Measurements from ENCODE around the gene RBM18. TPM values are rescaled to one million over a fixed set of nuclear protein-coding genes. Genes with fewer than 3 reads are reported as not detected.

The RBM18 gene
- total RNA-seq, 6 experiments from 2014 or later = 25.6 to 30.5 (median 27.6) TPM

DNA sequence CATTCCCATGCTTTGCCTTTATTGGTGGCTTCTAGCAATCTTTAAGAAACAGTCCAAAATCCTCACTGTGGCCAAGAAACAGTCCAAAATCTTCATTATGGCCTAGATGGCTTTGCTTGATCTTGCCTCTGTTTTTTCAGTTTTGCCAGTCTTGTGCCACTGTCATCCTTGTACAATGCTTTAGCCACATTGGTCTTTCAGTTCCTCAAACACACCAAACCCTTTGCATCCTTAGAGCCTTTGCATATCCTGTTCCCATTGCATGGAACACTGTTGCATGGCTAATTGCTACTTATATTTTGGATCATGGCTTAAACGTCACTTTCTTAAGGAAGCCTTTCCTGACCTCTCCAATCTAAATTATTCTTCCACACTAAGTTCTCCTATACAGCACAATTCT lies 22.1 kb upstream of the RBM18 start:
- TF ChIP-seq, protein P1, sequence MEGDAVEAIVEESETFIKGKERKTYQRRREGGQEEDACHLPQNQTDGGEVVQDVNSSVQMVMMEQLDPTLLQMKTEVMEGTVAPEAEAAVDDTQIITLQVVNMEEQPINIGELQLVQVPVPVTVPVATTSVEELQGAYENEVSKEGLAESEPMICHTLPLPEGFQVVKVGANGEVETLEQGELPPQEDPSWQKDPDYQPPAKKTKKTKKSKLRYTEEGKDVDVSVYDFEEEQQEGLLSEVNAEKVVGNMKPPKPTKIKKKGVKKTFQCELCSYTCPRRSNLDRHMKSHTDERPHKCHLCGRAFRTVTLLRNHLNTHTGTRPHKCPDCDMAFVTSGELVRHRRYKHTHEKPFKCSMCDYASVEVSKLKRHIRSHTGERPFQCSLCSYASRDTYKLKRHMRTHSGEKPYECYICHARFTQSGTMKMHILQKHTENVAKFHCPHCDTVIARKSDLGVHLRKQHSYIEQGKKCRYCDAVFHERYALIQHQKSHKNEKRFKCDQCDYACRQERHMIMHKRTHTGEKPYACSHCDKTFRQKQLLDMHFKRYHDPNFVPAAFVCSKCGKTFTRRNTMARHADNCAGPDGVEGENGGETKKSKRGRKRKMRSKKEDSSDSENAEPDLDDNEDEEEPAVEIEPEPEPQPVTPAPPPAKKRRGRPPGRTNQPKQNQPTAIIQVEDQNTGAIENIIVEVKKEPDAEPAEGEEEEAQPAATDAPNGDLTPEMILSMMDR (IDR thresholded peaks at IDR 0.05) = no peak
- Mint-ChIP-seq H3K4me3 (no peak overlapping the region), H3K4me1 (ENCODE audit: low read depth) (no peaks in the 10 kb centered on the region; the same call in 1 of the 2 replicates), H3K27me3 (ENCODE audit: insufficient read depth) (no peaks in the 10 kb centered on the region; the same call in 1 of the 2 replicates), H3K27ac (no peak overlapping the region), H3K9me3 (no peaks in the 10 kb centered on the region), H3K36me3 (ENCODE audit: low read depth) (peaks cover 11% of the 10 kb centered on the region)
- DNase-seq = no peak

DNA sequence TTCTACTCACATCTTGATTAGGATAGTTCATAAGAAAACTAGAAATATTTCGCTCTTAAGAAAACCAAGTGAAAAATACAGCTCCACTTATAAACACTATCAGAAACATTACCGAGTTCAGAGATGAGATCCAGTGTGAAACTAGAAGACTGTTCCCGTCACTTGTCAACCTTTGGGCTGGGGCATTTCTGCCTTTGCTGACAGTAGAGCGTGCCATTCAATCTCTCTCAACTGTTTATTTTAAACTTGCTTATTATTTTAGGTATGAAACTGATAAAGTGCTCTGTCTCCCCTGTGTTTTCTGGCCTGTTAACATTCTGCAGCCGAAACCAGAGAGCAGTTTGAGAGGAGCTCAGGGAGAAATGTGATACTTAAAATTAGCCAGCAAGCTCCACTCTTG lies 16.7 kb upstream of the RBM18 start:
- no peak for DNase-seq
- Mint-ChIP-seq H3K27me3 (ENCODE audit: insufficient read depth) (no peaks in the 10 kb centered on the region), H3K27ac (no peak overlapping the region; the same call in 1 of the 2 replicates), H3K9me3 (peaks cover 20% of the 10 kb centered on the region), H3K4me1 (ENCODE audit: low read depth) (peaks cover 12% of the 10 kb centered on the region), H3K4me3 (no peak overlapping the region), H3K36me3 (ENCODE audit: low read depth) (peaks cover 27% of the 10 kb centered on the region)
- TF ChIP-seq, protein P1 (IDR thresholded peaks at IDR 0.05) = no peak

DNA sequence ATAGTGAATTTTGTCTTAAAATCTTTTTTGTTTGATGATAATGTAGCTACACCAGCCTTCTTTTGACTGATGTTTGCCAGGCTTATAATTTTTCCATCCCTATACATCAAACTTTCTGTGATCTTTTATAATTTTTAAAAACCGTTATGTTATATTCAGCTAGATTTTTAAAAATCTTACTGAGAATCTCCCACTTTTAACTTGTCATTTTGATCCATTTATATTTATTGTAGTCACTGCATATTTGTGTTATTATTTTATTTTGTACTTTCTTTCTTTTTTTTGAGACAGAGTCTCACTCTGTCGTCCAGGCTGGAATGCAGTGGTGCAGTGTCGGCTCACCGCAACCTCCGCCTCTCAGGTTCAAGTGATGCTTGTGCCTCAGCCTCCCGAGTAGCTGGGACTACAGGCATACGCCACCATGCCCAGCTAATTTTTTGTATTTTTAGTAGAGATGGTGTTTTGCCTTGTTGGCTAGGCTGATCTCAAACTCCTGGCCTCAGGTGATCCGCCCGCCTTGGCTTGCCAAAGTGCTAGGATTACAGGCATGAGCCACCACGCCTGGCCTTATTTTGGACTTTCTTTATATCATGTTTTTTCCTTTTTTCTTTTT lies 12.8 kb upstream of the RBM18 start:
- Mint-ChIP-seq H3K4me3 (no peak overlapping the region), H3K27me3 (ENCODE audit: insufficient read depth) (no peaks in the 10 kb centered on the region), H3K9me3 (peaks cover 22% of the 10 kb centered on the region), H3K4me1 (ENCODE audit: low read depth) (peaks cover 12% of the 10 kb centered on the region), H3K27ac (no peak overlapping the region), H3K36me3 (ENCODE audit: low read depth) (peaks cover 65% of the 10 kb centered on the region)
- DNase-seq = no peak
- TF ChIP-seq, protein P1 (IDR thresholded peaks at IDR 0.05) = no peak

DNA sequence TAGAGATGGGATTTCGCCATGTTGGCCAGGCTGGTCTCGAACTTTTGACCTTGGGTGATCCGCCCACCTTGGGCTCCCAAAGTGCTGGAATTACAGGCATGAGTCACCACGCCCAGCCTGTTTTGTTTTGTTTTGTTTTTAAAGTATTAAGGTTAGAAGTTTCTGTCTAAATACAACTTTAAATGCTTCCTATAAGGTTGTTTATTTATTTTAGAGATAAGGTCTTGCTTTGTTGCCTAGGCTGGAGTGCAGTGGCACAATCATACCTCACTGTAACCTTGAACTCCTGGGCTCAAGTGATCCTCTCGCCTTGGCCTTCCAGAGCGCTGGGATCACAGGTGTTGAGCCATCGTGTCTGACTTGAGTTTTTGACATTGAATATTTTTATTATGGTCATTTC lies 11.5 kb upstream of the RBM18 start:
- H3K4me3 Mint-ChIP-seq = no peak overlapping the region

DNA sequence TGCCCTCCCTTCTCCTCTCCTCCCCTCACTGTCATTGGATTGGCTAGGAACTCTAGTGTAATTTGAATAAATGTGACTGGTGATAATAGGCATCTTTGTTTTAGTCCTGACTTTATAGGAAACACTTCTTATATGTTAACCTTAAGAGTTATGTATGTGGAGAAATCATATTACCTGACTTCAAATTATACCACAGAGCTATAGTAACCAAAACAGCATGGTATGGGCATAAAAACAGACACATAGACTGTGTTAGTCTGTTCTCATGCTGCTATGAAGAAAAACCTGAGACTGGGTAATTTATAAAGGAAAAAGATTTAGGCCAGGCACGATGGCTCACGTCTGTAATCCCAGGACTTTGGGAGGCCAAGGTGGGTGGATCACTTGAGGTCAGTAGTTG lies 9.4 kb upstream of the RBM18 start:
- H3K4me3 Mint-ChIP-seq = no peak overlapping the region
- DNase-seq = no peak
- peaks cover 22% of the 10 kb centered on the region for H3K9me3 Mint-ChIP-seq
- peaks cover 62% of the 10 kb centered on the region for H3K36me3 Mint-ChIP-seq (ENCODE audit: low read depth)
- TF ChIP-seq, protein P1 (IDR thresholded peaks at IDR 0.05) = no peak
- no peaks in the 10 kb centered on the region for H3K27me3 Mint-ChIP-seq (ENCODE audit: insufficient read depth)
- H3K27ac Mint-ChIP-seq = no peak overlapping the region
- H3K4me1 Mint-ChIP-seq (ENCODE audit: low read depth) = peaks cover 6% of the 10 kb centered on the region; the same call in 1 of the 2 replicates

More for the DNA sequence above, 11.5 kb upstream of the RBM18 start:
- H3K27me3 Mint-ChIP-seq (ENCODE audit: insufficient read depth) = no peaks in the 10 kb centered on the region
- peaks cover 12% of the 10 kb centered on the region; the same call in 1 of the 2 replicates for H3K4me1 Mint-ChIP-seq (ENCODE audit: low read depth)
- H3K9me3 Mint-ChIP-seq = peaks cover 22% of the 10 kb centered on the region
- DNase-seq = no peak
- TF ChIP-seq, protein P1 (IDR thresholded peaks at IDR 0.05) = no peak
- no peak overlapping the region for H3K27ac Mint-ChIP-seq
- peaks cover 67% of the 10 kb centered on the region for H3K36me3 Mint-ChIP-seq (ENCODE audit: low read depth)

All from HFFc6 (cell line).